GM18909 (cell line): Measurements from ENCODE around the gene DHRS7B.
"Not testable (repeated sequence)": the region's sequence is repeated elsewhere in the genome, so short reads cannot be mapped to it uniquely, and the experiment has no call there.

Source experiments
- ATAC-seq: cut with Tn5 transposase; IDR thresholded peaks from one replicate; pipeline ENCODE4 v1.9.1; 2021; ENCODE audit warnings: mild to moderate bottlenecking; ENCODE audit not compliant: unreplicated experiment, poor library complexity

The DHRS7B gene

DNA sequence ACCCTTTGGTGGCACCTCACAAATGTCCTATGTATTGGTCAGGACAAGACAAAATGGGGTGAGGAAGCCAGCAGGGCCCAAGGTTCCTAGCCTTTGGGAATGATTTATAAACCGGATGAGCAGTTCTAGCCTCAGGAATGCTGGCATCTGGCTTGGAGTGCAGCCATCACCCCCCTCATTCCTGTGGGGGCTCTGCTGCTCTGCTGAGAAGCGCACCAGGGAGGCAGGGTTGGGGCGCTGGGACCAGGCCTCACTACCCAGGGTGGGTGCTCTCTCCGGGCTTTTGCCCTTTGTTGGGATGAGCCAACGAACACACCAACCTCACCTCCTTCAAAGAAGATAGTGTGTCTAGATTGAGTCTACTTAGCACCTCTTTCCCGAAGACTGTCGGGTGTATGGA, 47.9 kb downstream of the DHRS7B start:
- no peak for ATAC-seq

DNA sequence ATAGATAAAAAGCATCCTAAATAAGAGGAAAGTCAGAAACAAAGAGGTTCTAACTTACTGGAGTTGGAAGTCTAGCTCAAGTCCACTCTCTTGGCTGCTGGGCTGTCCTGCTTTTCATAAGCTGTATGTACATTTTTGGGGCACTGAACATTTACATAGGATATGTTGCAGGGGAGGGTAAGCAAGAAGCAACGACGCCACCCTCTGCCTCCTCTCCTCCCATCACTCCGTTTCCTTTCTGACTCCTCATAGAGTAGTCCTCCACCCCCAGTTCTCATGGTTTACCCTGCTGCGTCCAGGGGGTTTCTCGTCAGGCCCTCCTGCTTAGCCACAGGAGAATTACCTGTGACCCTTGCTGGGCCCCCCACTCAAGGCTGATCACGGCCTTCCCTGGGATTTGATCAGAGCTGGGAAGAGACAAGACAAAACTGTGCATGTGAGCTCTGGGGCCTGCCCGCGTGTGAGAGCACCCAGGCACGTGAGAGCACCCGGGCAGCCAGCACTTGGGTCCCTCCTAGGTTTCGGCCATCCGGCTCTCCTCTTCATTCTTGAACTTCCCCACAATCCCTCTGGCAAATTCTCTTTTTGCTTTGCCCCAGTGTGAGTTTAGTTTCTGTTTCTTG, 50.1 kb downstream of the DHRS7B start:
- ATAC-seq: no peak

DNA sequence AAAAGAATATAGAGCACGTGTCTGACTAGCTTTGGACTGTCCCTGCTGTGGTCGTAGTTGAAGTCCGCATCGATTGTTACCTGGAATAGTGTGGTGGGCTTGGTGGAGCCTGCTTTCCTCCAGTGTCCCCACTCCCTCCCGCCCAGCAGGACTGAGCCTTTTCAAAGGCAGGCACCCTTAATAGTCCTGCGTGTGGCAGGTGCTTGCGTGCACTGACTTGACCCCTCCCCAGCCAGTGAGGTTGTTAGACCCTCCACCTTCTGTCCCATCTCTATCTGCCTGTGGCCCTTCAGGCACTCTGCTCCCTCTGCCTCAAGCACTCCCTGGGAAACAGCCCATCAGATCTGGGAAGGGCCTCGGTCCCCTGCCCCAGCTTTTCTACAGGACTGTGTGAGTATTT, 50.6 kb downstream of the DHRS7B start:
- ATAC-seq: no peak

DNA sequence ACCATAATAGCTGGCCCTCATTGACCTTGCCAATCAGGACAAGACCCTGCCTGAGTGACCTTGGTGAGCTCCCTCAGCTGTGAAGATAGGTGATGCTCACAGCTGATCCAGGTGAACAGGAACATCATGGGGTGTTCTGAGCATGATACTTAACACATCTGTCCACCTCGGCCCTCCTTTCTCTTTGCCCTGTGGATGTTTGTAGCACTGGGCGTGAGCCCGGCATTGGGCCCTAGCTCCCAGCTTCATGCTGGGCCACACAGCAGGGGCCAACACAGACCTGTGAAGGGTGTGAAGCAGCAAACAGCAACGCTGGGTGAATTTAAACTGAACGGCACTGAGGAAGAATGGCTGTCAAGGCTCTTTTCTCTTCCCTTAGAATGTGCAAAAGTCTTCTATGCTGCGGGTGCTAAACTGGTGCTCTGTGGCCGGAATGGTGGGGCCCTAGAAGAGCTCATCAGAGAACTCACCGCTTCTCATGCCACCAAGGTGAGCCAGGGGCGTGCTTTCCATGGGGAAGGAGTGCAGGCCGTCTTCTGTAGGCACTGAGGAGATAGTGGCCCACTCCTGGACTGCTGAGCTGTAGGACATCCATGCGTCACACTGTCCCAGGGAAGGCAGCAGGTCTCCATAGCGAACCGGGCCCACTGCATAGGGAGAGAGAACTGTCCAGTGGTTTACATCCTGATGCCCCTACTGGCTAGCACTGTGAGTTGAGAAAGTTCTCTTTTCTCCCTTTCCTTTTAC, 51.3 kb downstream of the DHRS7B start:
- ATAC-seq: no peak

DNA sequence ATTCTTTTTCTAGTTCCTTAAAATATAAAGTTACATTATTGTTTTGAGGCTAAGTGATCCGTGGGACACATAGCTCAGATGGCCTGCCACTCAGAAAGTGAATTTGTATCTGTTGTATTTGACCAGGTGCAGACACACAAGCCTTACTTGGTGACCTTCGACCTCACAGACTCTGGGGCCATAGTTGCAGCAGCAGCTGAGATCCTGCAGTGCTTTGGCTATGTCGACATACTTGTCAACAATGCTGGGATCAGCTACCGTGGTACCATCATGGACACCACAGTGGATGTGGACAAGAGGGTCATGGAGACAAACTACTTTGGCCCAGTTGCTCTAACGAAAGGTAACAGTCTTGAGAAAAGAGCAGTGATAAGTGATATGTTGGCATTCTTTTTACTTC, 56.7 kb downstream of the DHRS7B start:
- ATAC-seq: no peak

DNA sequence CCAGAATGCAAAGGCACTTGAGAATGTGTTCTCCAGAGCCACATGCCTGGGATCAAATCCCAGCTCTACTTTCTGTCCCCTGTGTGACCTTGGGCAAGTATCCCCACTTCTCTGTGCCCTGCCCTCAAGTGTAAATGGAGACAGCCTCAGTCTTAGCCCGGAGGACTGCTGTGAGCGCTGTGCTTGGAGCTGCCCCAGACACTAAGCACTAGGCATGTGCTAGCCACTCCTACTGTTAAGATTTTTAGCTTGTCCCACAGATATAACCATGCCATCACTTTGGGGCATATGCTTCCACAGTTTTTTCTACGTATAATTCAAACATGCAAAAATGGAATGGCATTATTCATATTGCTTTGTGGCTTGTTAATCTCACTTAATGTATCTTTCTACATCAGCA, 57.8 kb downstream of the DHRS7B start:
- no peak for ATAC-seq

DNA sequence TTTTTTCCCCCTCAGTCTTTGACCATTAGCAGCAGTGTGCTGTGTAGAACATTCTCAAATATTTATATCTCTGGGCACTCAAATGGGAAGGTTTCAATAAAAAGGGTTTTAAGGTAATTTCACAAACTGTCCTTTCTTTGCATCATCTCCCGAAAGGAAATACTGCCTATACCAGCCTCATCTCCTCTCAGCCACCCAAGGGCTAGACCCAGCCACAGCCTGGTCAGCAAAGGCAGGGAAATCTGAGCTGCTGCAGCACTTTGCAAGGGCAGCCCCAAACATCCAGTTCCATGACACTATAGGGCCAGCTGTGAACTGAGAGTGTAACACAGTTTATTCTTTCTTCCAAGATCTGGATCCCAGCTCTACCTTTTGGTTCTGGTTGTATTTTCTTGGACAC, 58.3 kb downstream of the DHRS7B start:
- no peak for ATAC-seq

DNA sequence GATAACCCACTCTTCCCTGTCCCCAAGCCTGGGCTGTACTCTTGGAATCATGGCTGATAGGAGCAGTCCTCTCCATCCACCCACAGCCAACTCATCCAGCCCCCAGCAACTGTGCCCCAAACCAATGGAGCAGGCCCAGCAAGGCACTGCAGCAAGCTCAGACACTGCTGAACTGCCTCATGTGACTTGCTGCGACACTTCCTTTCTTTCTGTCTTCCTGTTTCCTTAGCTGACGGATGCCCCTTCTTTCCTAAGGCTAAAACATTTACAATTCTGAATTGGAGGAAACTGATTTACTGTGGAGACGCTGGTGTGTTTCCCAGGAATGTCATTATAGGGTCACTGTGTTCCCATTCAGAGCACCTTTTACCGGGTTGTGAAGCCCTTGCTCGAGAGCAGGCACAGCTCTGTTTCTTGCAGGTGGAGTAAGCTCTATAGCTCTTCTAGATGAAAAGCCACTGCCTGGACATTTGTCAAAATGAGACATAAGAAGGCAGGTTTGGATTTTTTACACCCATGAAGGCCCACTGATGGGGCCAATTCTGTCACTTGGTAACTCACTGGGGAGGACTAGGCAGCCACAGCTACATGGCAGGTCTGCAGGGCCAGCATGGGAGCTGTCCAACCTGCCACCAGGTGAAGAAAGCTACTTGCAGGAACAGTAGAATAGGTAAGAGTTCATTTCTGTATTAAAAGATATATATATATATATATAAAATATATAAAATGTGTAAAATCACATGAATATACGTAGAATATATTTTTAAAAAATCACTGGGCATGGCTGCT, 59.8 kb downstream of the DHRS7B start:
- no peak for ATAC-seq

DNA sequence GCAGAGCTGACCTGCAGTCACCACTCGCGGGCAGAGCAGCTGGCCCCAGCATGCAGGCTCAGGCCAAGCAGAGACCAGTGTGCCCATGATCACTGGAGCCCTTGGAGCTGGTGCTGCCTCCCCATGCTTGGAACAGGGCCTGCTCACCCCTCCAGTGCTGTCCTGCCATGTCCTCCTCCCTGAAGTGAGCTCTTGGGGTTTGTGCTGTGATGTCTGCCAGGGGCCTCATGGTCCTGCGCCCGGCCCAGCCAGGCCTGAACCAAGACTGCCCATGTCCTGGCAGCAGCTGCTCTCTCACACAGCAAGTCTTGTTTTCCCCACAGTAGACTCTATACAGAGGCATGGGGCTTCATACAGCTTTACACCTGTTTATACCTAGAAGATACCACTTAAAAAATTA, 62.6 kb downstream of the DHRS7B start:
- no peak for ATAC-seq

DNA sequence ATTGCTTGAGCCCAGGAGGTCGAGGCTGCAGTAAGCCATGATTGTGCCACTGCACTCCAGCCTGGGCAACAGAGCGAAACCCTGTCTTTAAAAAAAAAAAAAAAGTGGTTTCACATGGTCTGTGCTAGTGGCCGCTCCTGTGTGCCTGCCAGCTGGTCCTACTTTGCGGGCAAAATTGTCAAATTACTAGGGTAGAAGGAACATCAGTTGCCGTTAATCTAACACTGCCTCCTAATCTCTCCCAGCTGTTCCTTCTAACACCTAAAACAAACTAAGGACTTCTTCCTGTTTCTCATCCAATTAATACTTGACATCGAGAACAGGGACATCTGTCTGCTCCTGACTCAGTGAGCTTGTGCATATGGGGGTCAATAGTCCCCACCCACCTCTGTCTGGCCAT, 63.3 kb downstream of the DHRS7B start:
- ATAC-seq: no peak

DNA sequence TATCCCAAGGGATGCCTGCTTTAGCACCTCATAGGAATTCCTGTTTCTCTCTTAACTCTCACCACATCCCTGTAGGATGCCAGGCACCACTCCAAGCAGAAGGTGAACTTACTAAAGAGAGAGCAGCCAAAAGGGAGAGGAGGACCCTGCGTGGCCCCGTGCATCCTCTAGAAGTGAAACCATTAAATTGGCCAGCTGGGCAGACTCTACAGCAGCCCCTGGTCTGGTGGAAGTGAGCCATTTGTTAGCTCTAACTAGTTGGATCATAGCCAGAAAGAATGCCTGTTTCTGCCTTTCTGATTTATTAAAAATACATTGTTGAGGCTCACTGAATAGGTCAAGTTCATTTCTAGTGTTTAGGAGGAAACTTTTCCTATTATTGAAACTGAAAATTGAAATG, 64.9 kb downstream of the DHRS7B start:
- no peak for ATAC-seq

DNA sequence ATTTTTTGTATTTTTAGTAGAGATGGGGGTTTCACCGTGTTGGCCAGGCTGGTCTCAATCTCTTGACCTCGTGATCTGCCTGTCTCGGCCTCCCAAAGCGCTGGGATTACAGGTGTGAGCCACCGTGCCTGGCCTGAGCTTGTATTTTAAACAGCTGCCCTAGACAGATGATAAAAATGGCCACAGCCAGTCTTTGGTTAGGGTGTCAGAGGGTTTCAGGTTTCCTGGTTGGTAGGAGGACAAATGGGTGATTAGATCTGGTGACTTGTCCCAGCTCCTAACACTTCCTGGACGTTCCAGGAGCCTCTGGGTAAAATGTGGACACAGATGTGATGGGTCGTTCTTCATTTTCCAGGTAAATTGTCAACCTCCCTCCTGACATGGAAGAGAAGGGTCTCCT, 65.7 kb downstream of the DHRS7B start:
- not testable (repeated sequence) for ATAC-seq

DNA sequence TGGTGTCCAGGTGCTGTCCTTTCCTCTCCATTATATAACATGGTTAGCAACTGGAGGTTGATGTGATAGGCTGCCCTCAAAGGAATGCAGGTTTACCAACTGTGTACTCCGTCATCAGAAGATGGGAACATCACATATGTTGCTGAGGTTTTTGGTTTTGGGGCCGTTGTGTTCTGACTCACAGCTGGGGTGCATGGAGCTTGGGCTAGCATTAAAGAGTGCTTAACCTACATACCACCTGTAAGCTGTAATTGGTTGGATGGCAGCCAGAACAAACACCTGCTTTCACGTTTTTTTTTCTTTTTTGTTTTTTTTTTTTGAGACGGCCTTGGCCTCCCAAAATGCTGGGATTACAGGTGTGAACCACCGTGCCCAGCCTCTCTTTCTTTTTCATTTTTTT, 66.3 kb downstream of the DHRS7B start:
- ATAC-seq: no peak

DNA sequence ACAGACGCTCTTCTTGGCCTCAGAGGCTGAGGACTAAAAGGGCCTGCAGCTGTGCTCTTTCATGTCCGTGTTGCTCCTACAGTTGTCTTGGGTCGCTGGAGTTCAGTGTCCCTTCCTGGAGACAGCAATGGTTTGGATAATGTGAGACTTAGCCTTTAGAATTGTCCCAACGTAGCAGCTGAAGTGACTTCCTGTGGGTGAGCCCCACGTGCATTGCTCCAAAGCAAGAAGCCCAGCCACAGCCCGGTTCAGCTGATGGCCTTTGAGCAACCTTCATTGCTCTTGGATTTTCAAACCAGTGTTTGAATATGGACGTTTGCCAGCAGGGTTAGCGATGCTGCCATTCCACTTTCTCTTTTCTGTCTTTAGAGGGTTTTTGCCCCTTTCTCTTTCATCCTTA, 67.5 kb downstream of the DHRS7B start:
- ATAC-seq: no peak

DNA sequence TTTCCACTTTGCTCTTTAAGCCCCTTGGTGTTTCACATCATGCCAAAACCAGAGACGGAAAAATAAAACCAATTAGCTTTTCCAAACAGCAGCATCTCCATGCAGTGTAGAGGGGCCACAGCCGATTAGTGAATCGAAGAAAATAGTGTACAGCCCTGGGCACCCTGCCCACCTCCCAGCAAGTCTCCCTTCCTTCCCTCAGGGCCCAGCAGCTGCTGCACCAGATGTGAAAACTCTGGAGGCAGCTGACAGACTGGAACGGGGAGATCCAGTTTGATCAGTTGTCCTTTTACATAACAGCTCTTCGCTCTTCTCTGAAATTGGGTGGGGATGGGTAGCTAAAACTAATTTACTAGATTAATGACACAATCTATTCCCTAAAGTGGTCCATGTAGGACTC, 67.9 kb downstream of the DHRS7B start:
- ATAC-seq: no peak

DNA sequence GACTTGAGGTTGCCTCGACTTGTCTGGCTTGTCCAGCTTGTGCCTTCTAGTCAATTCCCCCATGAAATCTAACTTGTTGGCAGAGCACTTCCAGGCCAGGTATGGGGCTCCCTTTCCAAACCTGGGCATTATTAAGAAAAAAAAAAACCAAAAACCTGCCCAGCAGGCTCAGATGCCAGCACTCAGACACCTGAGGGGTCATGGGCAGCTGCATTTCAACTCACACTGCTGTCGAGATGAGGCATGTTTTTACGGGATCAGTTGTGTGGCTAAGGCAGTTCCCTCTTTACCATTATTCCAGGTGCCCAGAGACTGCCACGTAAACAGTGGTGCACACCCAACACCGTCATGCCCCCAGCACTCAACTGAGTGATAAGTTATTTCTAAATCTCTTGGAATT, 69.4 kb downstream of the DHRS7B start:
- ATAC-seq: no peak

DNA sequence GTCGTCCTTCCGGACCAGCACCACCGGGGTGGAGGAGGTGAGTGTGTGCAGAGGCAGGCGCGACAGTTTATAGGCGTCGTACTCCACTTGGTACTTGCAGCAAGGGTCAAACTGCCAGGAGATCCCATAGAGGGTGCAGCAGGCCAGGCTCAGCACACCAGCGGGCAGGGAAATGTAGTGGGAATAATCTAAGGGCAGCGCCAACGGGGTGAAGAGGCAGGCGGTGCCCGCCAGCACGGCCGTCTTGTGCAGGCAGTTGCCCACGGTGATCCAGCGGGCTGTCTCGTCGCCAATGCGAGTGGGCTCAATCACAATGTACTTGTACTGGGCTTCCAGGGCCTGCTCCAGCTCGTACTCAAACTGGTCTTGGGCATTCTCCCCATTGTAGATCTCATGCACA, 71.6 kb downstream of the DHRS7B start:
- no peak for ATAC-seq

DNA sequence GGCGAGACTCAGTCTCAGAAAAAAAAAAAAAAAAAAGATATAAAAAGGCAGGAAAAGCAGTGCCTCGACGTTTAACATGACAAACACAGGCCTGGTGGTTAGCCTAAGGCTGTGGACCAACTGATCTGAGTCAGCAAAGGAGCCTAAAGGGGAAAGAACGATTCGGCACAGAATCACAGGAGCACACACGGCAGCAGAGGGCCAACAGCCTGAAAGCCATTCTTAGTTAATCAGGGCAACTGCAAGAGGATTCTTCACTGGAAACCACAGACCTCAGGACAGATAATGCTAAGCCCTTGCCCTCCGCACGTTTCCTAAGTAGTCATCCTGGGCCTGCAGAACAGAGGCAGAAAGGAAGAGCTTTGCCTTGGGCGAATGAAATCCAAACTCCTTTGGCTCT, 72.5 kb downstream of the DHRS7B start:
- ATAC-seq: no peak

DNA sequence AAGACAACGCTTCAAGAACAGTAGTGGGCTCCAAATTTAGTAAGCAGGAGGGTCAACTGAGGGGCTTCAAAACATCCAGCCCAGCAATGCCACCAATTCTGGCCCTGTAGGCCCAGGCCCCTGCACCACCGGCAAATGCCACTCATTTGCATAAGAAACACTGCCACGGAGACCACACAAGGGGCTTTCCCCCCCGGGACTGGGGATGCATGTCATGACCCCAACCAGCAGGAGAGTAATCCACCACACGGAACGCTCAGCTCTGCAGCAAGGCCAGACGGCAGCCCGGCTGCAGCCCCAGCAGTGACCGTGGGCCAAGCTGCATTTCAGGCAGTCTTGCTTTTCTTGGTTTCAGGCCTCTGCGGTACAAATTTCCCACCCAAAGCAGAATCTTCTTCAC, 73.1 kb downstream of the DHRS7B start:
- ATAC-seq: no peak

DNA sequence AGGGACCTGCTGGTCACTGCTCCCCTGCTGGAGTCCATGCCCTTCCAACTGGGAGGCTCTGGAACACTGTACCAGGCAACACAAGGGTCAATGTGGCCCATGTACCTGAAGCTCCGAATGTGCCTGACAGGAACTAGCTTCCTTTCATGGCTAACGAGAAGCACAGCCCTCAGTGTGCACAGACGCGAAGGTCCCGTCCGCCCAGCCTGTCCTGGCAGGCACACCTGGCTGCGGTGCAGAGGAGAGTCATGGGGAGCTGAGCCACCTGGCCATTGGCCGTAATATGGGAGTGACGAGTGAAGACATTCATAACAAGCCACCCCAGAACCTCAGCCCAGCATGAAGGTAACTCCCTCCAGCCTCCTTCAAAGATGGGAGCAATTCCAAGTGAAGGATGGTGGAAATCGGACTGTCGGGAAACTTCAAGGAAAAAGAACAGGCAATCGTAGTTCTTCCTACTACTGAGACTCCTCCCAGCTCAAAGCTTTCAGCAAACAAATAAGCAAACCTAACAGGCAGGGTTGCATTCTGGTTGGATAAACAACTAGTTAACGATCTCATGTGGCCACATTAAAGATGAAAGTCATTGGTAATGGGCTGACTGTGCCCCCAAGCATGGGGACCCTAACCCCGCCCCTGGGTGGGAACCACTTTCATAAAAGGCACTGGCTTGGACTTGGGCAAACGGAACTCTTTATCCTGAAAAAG, 74.0 kb downstream of the DHRS7B start:
- ATAC-seq: no peak

DNA sequence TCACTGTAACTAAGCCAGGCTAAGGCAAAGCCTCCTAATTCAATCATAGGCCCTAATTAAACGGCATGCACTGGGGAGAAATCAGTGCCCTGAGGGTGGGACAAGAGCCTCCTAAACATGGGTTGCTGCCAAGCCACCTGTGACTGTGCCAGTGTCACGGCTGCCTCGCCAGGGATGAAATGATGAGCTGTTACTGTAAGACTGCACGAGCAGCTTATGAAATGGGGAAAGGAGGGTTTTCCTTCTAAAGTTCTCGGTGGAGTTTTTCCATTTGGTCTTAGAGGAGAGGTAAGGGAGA, 74.5 kb downstream of the DHRS7B start:
- no peak for ATAC-seq
